GM19193 (cell line): ENCODE data around the gene RGS3.

Experiments
- POLR2A ChIP-seq: IDR thresholded peaks from 4 replicates; pipeline ENCODE4 v1.6.1; 2011; ENCODE audit not compliant: insufficient read depth, insufficient read length; ENCODE audit errors: extremely low read depth

Gene RGS3

GRCh38 chr9:113638897-113639296 is 175.4 kb downstream of the RGS3 start:
- TF ChIP-seq POLR2A: no peak

GRCh38 chr9:113640418-113640817 is 176.9 kb downstream of the RGS3 start:
- TF ChIP-seq POLR2A: no peak

GRCh38 chr9:113641100-113641885 is 177.8 kb downstream of the RGS3 start:
- TF ChIP-seq POLR2A: no peak

- no peak for TF ChIP-seq POLR2A
Observed at GRCh38 chr9:113644321-113644720, 180.8 kb downstream of the RGS3 start.

- TF ChIP-seq POLR2A: no peak
Observed at GRCh38 chr9:113645227-113645977, 181.9 kb downstream of the RGS3 start.

- TF ChIP-seq POLR2A: no peak
Observed at GRCh38 chr9:113645978-113646253, 182.4 kb downstream of the RGS3 start.

DNA sequence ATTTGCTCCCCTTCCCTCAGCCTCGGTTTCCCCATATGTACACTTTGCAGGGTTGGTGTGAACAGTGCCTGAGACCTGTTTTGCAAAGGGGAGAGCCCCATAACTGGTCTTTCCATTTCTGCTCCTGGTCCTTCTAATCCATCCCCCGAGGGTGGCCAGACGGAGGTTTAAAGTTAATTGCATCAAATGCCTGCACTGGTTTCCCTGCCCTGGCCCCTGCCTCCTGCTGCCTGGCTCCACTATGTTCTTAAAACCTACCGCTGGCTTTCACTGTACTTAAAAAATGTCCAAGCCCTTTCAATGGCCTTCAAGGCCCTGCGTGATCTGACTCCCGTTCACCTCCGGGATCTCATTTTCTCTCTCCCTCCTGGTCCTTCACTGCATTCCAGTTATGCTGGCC is 183.0 kb downstream of the RGS3 start:
- no peak for TF ChIP-seq POLR2A
